Measurements from ENCODE around the gene COPS6. TPM values are rescaled to one million over a fixed set of nuclear protein-coding genes. Genes with fewer than 3 reads are reported as not detected.
A peak's percentile ranks its signal among the peaks of the same experiment; 100 is the strongest.

The COPS6 gene
- total RNA-seq, 1 donor from 2014 or later, result 114 TPM

DNA sequence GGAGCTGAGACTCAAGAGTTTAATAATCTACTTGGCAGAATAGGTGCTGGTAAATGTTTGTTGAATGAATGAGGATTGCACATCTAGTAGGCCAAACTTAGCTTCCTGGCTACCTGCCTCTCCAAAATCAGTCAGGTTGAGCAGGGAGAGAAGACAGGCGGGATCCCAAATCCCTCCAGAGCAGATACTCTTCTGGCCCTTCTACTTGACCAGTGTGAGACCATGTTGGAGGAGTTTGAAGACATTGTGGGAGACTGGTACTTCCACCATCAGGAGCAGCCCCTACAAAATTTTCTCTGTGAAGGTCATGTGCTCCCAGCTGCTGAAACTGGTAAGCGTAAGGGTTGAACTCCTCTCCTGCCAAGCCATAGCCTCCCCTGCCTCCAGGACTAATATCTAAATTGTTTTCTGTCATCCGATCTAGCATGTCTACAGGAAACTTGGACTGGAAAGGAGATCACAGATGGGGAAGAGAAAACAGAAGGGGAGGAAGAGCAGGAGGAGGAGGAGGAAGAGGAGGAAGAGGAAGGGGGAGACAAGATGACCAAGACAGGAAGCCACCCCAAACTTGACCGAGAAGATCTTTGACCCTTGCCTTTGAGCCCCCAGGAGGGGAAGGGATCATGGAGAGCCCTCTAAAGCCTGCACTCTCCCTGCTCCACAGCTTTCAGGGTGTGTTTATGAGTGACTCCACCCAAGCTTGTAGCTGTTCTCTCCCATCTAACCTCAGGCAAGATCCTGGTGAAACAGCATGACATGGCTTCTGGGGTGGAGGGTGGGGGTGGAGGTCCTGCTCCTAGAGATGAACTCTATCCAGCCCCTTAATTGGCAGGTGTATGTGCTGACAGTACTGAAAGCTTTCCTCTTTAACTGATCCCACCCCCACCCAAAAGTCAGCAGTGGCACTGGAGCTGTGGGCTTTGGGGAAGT lies 35.8 kb downstream of the COPS6 start:
- H3K4me1 ChIP-seq, result peaks cover 50% of the 10 kb centered on the region
- intact Hi-C loops (cut with micrococcal nuclease), result no loop called here
- TF ChIP-seq, protein P1, sequence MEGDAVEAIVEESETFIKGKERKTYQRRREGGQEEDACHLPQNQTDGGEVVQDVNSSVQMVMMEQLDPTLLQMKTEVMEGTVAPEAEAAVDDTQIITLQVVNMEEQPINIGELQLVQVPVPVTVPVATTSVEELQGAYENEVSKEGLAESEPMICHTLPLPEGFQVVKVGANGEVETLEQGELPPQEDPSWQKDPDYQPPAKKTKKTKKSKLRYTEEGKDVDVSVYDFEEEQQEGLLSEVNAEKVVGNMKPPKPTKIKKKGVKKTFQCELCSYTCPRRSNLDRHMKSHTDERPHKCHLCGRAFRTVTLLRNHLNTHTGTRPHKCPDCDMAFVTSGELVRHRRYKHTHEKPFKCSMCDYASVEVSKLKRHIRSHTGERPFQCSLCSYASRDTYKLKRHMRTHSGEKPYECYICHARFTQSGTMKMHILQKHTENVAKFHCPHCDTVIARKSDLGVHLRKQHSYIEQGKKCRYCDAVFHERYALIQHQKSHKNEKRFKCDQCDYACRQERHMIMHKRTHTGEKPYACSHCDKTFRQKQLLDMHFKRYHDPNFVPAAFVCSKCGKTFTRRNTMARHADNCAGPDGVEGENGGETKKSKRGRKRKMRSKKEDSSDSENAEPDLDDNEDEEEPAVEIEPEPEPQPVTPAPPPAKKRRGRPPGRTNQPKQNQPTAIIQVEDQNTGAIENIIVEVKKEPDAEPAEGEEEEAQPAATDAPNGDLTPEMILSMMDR (IDR thresholded peaks at IDR 0.05; ENCODE audit: borderline replicate concordance), result no peak
- peaks cover 6% of the 10 kb centered on the region for H3K36me3 ChIP-seq
- no peak overlapping the region for H3K4me3 ChIP-seq
- no peaks in the 10 kb centered on the region for H3K27me3 ChIP-seq (ENCODE audit: low read depth)
- DNase-seq, result no peak
- no peak overlapping the region for H3K27ac ChIP-seq (replicated peaks)
- no peaks in the 10 kb centered on the region for H3K9me3 ChIP-seq (replicated peaks)

- H3K9me3 ChIP-seq (replicated peaks), result no peaks in the 10 kb centered on the region
- no peaks in the 10 kb centered on the region for H3K27me3 ChIP-seq (ENCODE audit: low read depth)
- H3K4me3 ChIP-seq, result peak overlapping the region; percentile 99
- TF ChIP-seq, protein P1 (IDR thresholded peaks at IDR 0.05; ENCODE audit: borderline replicate concordance), result no peak
- peaks cover 6% of the 10 kb centered on the region for H3K36me3 ChIP-seq
- no peak for DNase-seq
- peak overlapping the region; percentile 97 for H3K27ac ChIP-seq (replicated peaks)
- intact Hi-C loops (cut with micrococcal nuclease), result no loop called here
- peaks cover 41% of the 10 kb centered on the region for H3K4me1 ChIP-seq
Measured at GRCh38 chr7:100126239-100126930, 37.6 kb downstream of the COPS6 start.

DNA sequence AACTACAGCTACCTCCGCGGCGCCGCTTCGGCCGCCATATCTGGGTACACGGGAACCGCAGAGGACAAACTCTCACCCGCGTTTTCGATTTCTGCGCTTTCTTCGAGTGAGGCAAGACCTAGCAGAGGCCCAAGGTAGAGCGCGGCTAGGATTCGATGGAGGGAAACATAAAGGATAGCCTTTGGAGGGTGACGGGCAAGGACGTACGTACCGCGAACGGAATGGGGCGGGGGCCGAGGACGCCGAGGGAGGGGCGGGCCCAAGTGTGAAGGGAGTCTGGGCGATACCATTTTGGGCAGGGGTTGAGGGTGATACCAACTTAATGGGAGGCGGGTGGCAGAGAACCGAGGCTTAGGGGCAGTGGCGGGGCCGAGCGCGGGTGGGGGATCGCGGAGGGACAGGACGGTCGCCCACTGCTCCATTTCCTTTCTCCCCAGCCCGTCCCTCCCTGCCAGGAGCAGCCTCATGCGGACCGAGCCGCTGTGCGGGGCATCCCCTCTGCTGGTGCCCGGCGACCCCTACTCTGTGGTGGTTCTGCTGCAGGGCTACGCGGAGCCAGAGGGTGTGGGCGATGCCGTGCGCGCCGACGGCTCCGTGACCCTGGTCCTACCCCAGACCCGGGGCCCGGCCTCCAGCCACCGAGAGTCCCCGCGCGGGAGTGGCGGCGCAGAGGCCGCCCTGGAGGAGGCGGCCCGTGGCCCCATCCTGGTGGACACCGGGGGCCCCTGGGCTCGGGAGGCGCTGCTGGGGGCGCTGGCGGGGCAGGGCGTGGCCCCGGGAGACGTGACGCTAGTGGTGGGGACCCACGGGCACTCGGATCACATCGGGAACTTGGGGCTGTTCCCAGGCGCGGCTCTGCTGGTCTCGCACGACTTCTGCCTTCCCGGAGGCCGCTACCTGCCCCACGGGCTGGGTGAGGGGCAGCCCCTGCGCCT lies 38.4 kb downstream of the COPS6 start, which contains the start of gene MBLAC1:
Gene MBLAC1 (plus strand): TSS at position 37 of the 935 bp plus-strand sequence. CDS start 429 bp downstream, at position 466.
- Histone ChIP-seq H3K9me3 (replicated peaks) (no peaks in the 10 kb centered on the region), H3K27ac (replicated peaks) (peak within 1 kb of the TSS; percentile 97), H3K4me3 (peak within 1 kb of the TSS; percentile 99), H3K36me3 (peaks cover 6% of the 10 kb centered on the region), H3K27me3 (ENCODE audit: low read depth) (no peaks in the 10 kb centered on the region), H3K4me1 (peaks cover 43% of the 10 kb centered on the region)
- intact Hi-C loops (cut with micrococcal nuclease), result no loop called here
- TF ChIP-seq, protein P1 (IDR thresholded peaks at IDR 0.05; ENCODE audit: borderline replicate concordance), result no peak
- DNase-seq, result peak; percentile 89

DNA sequence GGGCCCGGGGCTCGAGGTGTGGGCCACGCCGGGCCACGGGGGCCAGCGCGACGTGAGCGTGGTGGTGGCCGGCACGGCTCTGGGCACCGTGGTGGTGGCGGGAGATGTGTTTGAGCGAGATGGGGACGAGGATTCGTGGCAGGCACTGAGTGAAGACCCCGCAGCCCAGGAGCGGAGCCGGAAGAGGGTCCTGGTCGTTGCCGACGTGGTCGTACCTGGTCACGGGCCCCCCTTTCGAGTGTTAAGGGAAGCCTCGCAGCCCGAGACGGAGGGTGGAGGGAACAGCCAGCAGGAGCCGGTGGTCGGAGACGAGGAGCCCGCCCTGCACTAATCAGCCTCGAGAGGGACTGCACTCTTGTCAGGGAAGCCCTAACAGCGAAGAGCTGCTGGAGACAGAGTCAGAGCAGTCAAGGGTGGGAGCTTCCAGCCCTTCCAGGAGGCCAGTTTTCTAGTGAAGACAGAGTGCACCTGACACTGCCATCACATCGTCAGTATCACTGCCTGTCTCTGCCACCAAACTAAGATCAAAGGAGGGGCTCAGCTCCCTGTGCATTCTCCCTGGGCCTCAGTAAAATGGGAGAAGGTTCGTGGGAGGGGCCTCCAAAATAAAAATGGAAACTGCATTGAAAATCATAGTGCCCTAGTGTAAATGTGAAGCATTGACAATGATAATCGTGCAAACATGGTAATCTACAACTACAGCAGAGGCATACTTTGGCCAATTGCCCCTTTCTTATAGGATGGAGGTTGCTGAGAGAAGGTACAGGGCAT lies 39.3 kb downstream of the COPS6 start:
- DNase-seq, result no peak
- Histone ChIP-seq H3K4me1 (peaks cover 47% of the 10 kb centered on the region), H3K27ac (replicated peaks) (peak overlapping the region; percentile 97), H3K9me3 (replicated peaks) (no peaks in the 10 kb centered on the region), H3K27me3 (ENCODE audit: low read depth) (no peaks in the 10 kb centered on the region), H3K4me3 (peak overlapping the region; percentile 99), H3K36me3 (peaks cover 2% of the 10 kb centered on the region)
- TF ChIP-seq, protein P1 (IDR thresholded peaks at IDR 0.05; ENCODE audit: borderline replicate concordance), result no peak
- intact Hi-C loops (cut with micrococcal nuclease), result no loop called here
